Measurements from ENCODE around the gene ZBTB48.
"Not testable (repeated sequence)": the region's sequence is repeated elsewhere in the genome, so short reads cannot be mapped to it uniquely, and the experiment has no call there.

DNA sequence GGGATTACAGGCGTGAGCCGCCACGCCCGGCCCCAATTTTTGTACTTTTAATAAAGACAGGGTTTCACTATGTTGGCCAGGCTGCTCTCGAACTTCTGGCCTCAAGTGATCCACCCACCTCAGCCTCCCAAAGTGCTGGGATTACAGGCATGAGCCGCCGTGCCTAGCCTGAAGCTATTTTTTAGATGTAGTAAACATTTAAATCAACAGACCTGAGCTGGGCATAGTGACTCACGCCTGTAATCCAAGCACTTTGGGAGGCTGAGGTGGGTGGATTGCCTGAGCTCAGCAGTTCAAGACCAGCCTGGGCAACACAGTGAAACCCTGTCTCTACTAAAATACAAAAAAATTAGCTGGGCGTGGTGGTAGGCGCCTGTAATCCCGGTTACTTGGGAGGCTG lies 20.6 kb upstream of the ZBTB48 start:
- TF ChIP-seq POLR2AphosphoS5 (IDR thresholded peaks at IDR 0.05; ENCODE audit: borderline replicate concordance, low read depth, low read length); FOXP2 (optimal IDR thresholded peaks at IDR 0.05; ENCODE audit: control extremely low read depth, extremely low read length, insufficient read depth): not testable (repeated sequence)
